HepG2 (cell line): ENCODE results near the gene CTSO. TPM values are rescaled to one million over a fixed set of nuclear protein-coding genes. Genes with fewer than 3 reads are reported as not detected.

Source experiments
- ATF3 ChIP-seq: sonication (generic); formaldehyde crosslinking; IDR thresholded peaks from 2 replicates; pipeline ENCODE4 v1.4.0; 2020; ENCODE audit warnings: missing genetic modification reagents
- CBX5 ChIP-seq: sonication (generic); formaldehyde crosslinking; IDR thresholded peaks from 2 replicates; pipeline ENCODE4 v1.4.0; 2020; ENCODE audit warnings: missing genetic modification reagents, borderline replicate concordance
- DNMT3B ChIP-seq: conservative IDR thresholded peaks from 2 replicates; pipeline ENCODE4 v1.6.1; 2016; ENCODE audit warnings: missing biosample characterization, control low read depth
- GATA4 ChIP-seq: sonication (generic); IDR thresholded peaks from 2 replicates; pipeline ENCODE4 v1.6.1; 2016; ENCODE audit warnings: antibody characterized with exemption, low read depth, borderline replicate concordance
- HNRNPLL ChIP-seq: fragments of 200-400 bp; formaldehyde crosslinking; IDR thresholded peaks from 2 replicates; pipeline ENCODE4 v1.6.1; 2017; ENCODE audit warnings: mild to moderate bottlenecking, low read depth, low read length; ENCODE audit not compliant: poor library complexity, severe bottlenecking
- NBN ChIP-seq: fragments of 450-650 bp; conservative IDR thresholded peaks from 2 replicates; pipeline ENCODE4 v1.6.1; 2017
- NFRKB ChIP-seq: fragments of 450-650 bp; IDR thresholded peaks from 2 replicates; pipeline ENCODE4 v1.6.1; 2017
- SAP130 ChIP-seq: IDR thresholded peaks from 2 replicates; pipeline ENCODE4 v1.6.1; 2016; ENCODE audit warnings: low read depth
- SATB2 ChIP-seq: sonication (generic); formaldehyde crosslinking; IDR thresholded peaks from 2 replicates; pipeline ENCODE4 v1.5.0; 2020; ENCODE audit warnings: missing genetic modification reagents
- SMYD3 ChIP-seq: sonication (generic); formaldehyde crosslinking; IDR thresholded peaks from 2 replicates; pipeline ENCODE4 v1.8.1; 2023; ENCODE audit warnings: mild to moderate bottlenecking, missing genetic modification reagents
- SNAI1 ChIP-seq: sonication (generic); formaldehyde crosslinking; IDR thresholded peaks from 2 replicates; pipeline ENCODE4 v1.5.0; 2020; ENCODE audit warnings: mild to moderate bottlenecking, missing genetic modification reagents, borderline replicate concordance
- SRSF4 ChIP-seq: fragments of 200-400 bp; formaldehyde crosslinking; IDR thresholded peaks from one replicate; pipeline ENCODE4 v1.6.1; 2018; ENCODE audit warnings: mild to moderate bottlenecking, low read depth, low read length, moderate library complexity; ENCODE audit not compliant: poor library complexity, severe bottlenecking
- STAT6 ChIP-seq: sonication (generic); formaldehyde crosslinking; IDR thresholded peaks from 2 replicates; pipeline ENCODE4 v1.4.0; 2020; ENCODE audit warnings: missing genetic modification reagents, mild to moderate bottlenecking, borderline replicate concordance
- ZBTB20 ChIP-seq: sonication (generic); formaldehyde crosslinking; IDR thresholded peaks from 2 replicates; pipeline ENCODE4 v1.8.1; 2023; ENCODE audit warnings: missing genetic modification reagents, low read depth, mild to moderate bottlenecking, borderline replicate concordance
- ZFYVE20 ChIP-seq: sonication (generic); formaldehyde crosslinking; IDR thresholded peaks from 2 replicates; pipeline ENCODE4 v1.8.0; 2023; ENCODE audit warnings: low read depth, mild to moderate bottlenecking, moderate library complexity, missing genetic modification reagents, borderline replicate concordance
- ZNF143 ChIP-seq: sonication (generic); formaldehyde crosslinking; IDR thresholded peaks from 2 replicates; pipeline ENCODE4 v1.4.0; 2020; ENCODE audit warnings: missing genetic modification reagents
- ZNF337 ChIP-seq: sonication (generic); formaldehyde crosslinking; IDR thresholded peaks from 2 replicates; pipeline ENCODE4 v1.5.1; 2020; ENCODE audit warnings: missing genetic modification reagents, low read depth, mild to moderate bottlenecking, borderline replicate concordance
- ZNF33A ChIP-seq: sonication (generic); formaldehyde crosslinking; IDR thresholded peaks from 2 replicates; pipeline ENCODE4 v1.5.1; 2020; ENCODE audit warnings: missing genetic modification reagents, mild to moderate bottlenecking, moderate library complexity, borderline replicate concordance
- ZNF430 ChIP-seq: sonication (generic); formaldehyde crosslinking; IDR thresholded peaks from 2 replicates; pipeline ENCODE4 v1.9.0; 2021; ENCODE audit warnings: mild to moderate bottlenecking, missing genetic modification reagents
- ZNF558 ChIP-seq: sonication (generic); formaldehyde crosslinking; IDR thresholded peaks from 2 replicates; pipeline ENCODE4 v1.9.0; 2022; ENCODE audit warnings: mild to moderate bottlenecking, missing genetic modification reagents, borderline replicate concordance
- ZNF747 ChIP-seq: sonication (generic); formaldehyde crosslinking; IDR thresholded peaks from 2 replicates; pipeline ENCODE4 v1.8.1; 2023; ENCODE audit warnings: missing genetic modification reagents, mild to moderate bottlenecking, borderline replicate concordance
- ZNF749 ChIP-seq: sonication (generic); formaldehyde crosslinking; IDR thresholded peaks from 2 replicates; pipeline ENCODE4 v1.8.0; 2022; ENCODE audit warnings: mild to moderate bottlenecking, missing genetic modification reagents, moderate library complexity, borderline replicate concordance
- ZNF770 ChIP-seq: sonication (generic); formaldehyde crosslinking; IDR thresholded peaks from 2 replicates; pipeline ENCODE4 v1.5.0; 2020; ENCODE audit warnings: mild to moderate bottlenecking, missing genetic modification reagents
- ZSCAN20 ChIP-seq: sonication (generic); formaldehyde crosslinking; IDR thresholded peaks from 2 replicates; pipeline ENCODE4 v1.4.0; 2020; ENCODE audit warnings: missing genetic modification reagents, mild to moderate bottlenecking, borderline replicate concordance
- ZSCAN29 ChIP-seq: sonication (generic); formaldehyde crosslinking; conservative IDR thresholded peaks from 2 replicates; pipeline ENCODE4 v1.4.0; 2020; ENCODE audit warnings: mild to moderate bottlenecking, missing genetic modification reagents
- polyA plus RNA-seq, 8 experiments: library from polyadenylated mRNA; depleted of rRNA in 3 of 8; stranded (reverse) in 7 of 8; unstranded in 1 of 8; fragments of >200 nt; fragmentation: Illumina TruSeq in 4 of 8; extraction: Trizol in 4 of 8; gene quantifications; 2 replicates each; pipeline versions ENCODE4 v1.2.1 to v1.2.3, GENCODE V29; 2011 to 2016; ENCODE audit warnings: low read depth in 4 of 8, missing spikeins in 1 of 8, mixed read lengths in 1 of 8; ENCODE audit not compliant: insufficient read depth in 1 of 8
- total RNA-seq, 5 experiments: library from RNA; depleted of rRNA; stranded (reverse); fragments of >200 nt; fragmentation: Illumina TruSeq; extraction: Trizol; gene quantifications; 2 replicates each; pipeline ENCODE4 v1.2.3, GENCODE V29; 2016; ENCODE audit warnings: low read depth in 1 of 5

The CTSO gene
- total and polyA plus RNA-seq, 2 of the 13 experiments (the other 11 are each of a cell fraction or from before 2014, with no cell fraction given), result 0.07 to 0.17 TPM

GRCh38 chr4:155953151-155954117, at the start of gene CTSO (continued):
- TF ChIP-seq SAP130 (CRISPR knock-in tag) (peak; percentile 23; the same call in 1 of the 2 replicates), CBX5 (peak; percentile 88; the same call in 1 of the 2 replicates), SRSF4 (no peak), ZNF558 (CRISPR knock-in tag) (peak; percentile 40; the same call in 1 of the 2 replicates), ATF3 (CRISPR knock-in tag) (no peak), SMYD3 (CRISPR knock-in tag) (no peak), HNRNPLL (peak; percentile 42), SATB2 (no peak), ZNF770 (CRISPR knock-in tag) (peak; percentile 62; the same call in 1 of the 2 replicates), ZNF749 (CRISPR knock-in tag) (peak; percentile 51; the same call in 1 of the 2 replicates), DNMT3B (CRISPR knock-in tag) (no peak), ZNF747 (CRISPR knock-in tag) (no peak), STAT6 (no peak), ZNF337 (no peak), NFRKB (no peak), NBN (no peak), ZSCAN29 (CRISPR knock-in tag) (no peak), ZNF143 (CRISPR knock-in tag) (no peak), ZSCAN20 (CRISPR knock-in tag) (0 out of 2 replicates have a peak, but pooled peaks have one; percentile 29), ZNF33A (CRISPR knock-in tag) (no peak), GATA4 (no peak), ZNF430 (0 out of 2 replicates have a peak, but pooled peaks have one; percentile 41), SNAI1 (CRISPR knock-in tag) (no peak), ZBTB20 (CRISPR knock-in tag) (no peak), ZFYVE20 (CRISPR knock-in tag) (no peak)
